ENCODE data around the gene AFMID. TPM values are rescaled to one million over a fixed set of nuclear protein-coding genes. Genes with fewer than 3 reads are reported as not detected.
A peak's percentile ranks its signal among the peaks of the same experiment; 100 is the strongest.

Gene AFMID
- total RNA-seq, 1 donor from 2014 or later: 25.5 TPM

- no peaks in the 10 kb centered on the region for H3K9me3 Mint-ChIP-seq (ENCODE audit: low read depth)
- TF ChIP-seq CTCF (IDR thresholded peaks at IDR 0.05): no peak
- no peak overlapping the region for H3K4me3 Mint-ChIP-seq (ENCODE audit: unreplicated experiment)
- DNase-seq (ENCODE audit: low spot score): no peak
- peaks cover 22% of the 10 kb centered on the region for H3K4me1 Mint-ChIP-seq (ENCODE audit: low read depth)
- H3K27me3 Mint-ChIP-seq (ENCODE audit: low read depth): no peaks in the 10 kb centered on the region
- no peaks in the 10 kb centered on the region for H3K36me3 Mint-ChIP-seq (ENCODE audit: low read depth)
- no peak overlapping the region for H3K27ac Mint-ChIP-seq (ENCODE audit: unreplicated experiment)
These were observed 23.9 kb downstream of the AFMID start for GRCh38 chr17:78211032-78211431.

GRCh38 chr17:78214016-78214705, 27.0 kb downstream of the AFMID start, which contains the start of gene BIRC5:
Gene BIRC5, plus strand, starts transcription at chr17:78214253. Its CDS starts 64 bp downstream, at chr17:78214317.
- Mint-ChIP-seq H3K4me3 (ENCODE audit: unreplicated experiment) (peak within 1 kb of the TSS; percentile 81), H3K27me3 (ENCODE audit: low read depth) (no peaks in the 10 kb centered on the region), H3K4me1 (ENCODE audit: low read depth) (peaks cover 22% of the 10 kb centered on the region), H3K27ac (ENCODE audit: unreplicated experiment) (peak within 1 kb of the TSS; percentile 68), H3K9me3 (ENCODE audit: low read depth) (no peaks in the 10 kb centered on the region), H3K36me3 (ENCODE audit: low read depth) (no peaks in the 10 kb centered on the region)
- no peak for DNase-seq (ENCODE audit: low spot score)
- no peak for TF ChIP-seq CTCF (IDR thresholded peaks at IDR 0.05)

DNA sequence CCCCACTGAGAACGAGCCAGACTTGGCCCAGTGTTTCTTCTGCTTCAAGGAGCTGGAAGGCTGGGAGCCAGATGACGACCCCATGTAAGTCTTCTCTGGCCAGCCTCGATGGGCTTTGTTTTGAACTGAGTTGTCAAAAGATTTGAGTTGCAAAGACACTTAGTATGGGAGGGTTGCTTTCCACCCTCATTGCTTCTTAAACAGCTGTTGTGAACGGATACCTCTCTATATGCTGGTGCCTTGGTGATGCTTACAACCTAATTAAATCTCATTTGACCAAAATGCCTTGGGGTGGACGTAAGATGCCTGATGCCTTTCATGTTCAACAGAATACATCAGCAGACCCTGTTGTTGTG, 27.5 kb downstream of the AFMID start:
- Mint-ChIP-seq H3K4me3 (ENCODE audit: unreplicated experiment) (peak overlapping the region; percentile 81), H3K9me3 (ENCODE audit: low read depth) (no peaks in the 10 kb centered on the region), H3K27me3 (ENCODE audit: low read depth) (no peaks in the 10 kb centered on the region), H3K4me1 (ENCODE audit: low read depth) (peaks cover 23% of the 10 kb centered on the region), H3K27ac (ENCODE audit: unreplicated experiment) (peak overlapping the region; percentile 68), H3K36me3 (ENCODE audit: low read depth) (no peaks in the 10 kb centered on the region)
- DNase-seq (ENCODE audit: low spot score): no peak
- TF ChIP-seq CTCF (IDR thresholded peaks at IDR 0.05): no peak

DNA sequence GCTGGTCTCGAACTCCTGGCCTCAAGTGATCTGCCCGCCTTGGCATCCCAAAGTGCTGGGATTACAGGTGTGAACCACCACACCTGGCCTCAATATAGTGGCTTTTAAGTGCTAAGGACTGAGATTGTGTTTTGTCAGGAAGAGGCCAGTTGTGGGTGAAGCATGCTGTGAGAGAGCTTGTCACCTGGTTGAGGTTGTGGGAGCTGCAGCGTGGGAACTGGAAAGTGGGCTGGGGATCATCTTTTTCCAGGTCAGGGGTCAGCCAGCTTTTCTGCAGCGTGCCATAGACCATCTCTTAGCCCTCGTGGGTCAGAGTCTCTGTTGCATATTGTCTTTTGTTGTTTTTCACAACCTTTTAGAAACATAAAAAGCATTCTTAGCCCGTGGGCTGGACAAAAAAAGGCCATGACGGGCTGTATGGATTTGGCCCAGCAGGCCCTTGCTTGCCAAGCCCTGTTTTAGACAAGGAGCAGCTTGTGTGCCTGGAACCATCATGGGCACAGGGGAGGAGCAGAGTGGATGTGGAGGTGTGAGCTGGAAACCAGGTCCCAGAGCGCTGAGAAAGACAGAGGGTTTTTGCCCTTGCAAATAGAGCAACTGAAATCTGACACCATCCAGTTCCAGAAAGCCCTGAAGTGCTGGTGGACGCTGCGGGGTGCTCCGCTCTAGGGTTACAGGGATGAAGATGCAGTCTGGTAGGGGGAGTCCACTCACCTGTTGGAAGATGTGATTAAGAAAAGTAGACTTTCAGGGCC, 32.4 kb downstream of the AFMID start:
- Mint-ChIP-seq H3K36me3 (ENCODE audit: low read depth) (peaks cover 2% of the 10 kb centered on the region), H3K4me1 (ENCODE audit: low read depth) (peaks cover 12% of the 10 kb centered on the region), H3K27me3 (ENCODE audit: low read depth) (no peaks in the 10 kb centered on the region), H3K27ac (ENCODE audit: unreplicated experiment) (no peak overlapping the region), H3K9me3 (ENCODE audit: low read depth) (no peaks in the 10 kb centered on the region), H3K4me3 (ENCODE audit: unreplicated experiment) (no peak overlapping the region)
- TF ChIP-seq CTCF (IDR thresholded peaks at IDR 0.05): no peak
- DNase-seq (ENCODE audit: low spot score): no peak

- peaks cover 2% of the 10 kb centered on the region for H3K36me3 Mint-ChIP-seq (ENCODE audit: low read depth)
- DNase-seq (ENCODE audit: low spot score): no peak
- H3K27ac Mint-ChIP-seq (ENCODE audit: unreplicated experiment): no peak overlapping the region
- peaks cover 3% of the 10 kb centered on the region for H3K4me1 Mint-ChIP-seq (ENCODE audit: low read depth)
- H3K27me3 Mint-ChIP-seq (ENCODE audit: low read depth): no peaks in the 10 kb centered on the region
- H3K4me3 Mint-ChIP-seq (ENCODE audit: unreplicated experiment): no peak overlapping the region
- no peak for TF ChIP-seq CTCF (IDR thresholded peaks at IDR 0.05)
- no peaks in the 10 kb centered on the region for H3K9me3 Mint-ChIP-seq (ENCODE audit: low read depth)
These were observed 35.9 kb downstream of the AFMID start for GRCh38 chr17:78223061-78223460.
